CD4-positive, alpha-beta T cell (primary cell): ENCODE data around the gene SLC22A14. TPM values are rescaled to one million over a fixed set of nuclear protein-coding genes. Genes with fewer than 3 reads are reported as not detected.

ENCODE experiments used
- ATAC-seq: fragments of 200-7000 bp; cut with Tn5 transposase; one replicate; pipeline ENCODE4 v1.10.0; 2022; ENCODE audit warnings: mild to moderate bottlenecking; ENCODE audit not compliant: poor library complexity
- CTCF ChIA-PET: fragments of 350-600 bp; sonication (Branson Sonifier 250); formaldehyde crosslinking; loops from one replicate; lab custom pipeline; 2021; ENCODE audit warnings: antibody characterized with exemption, inconsistent platforms; lab: Charles Lee
- POLR2A ChIA-PET: fragments of 350-600 bp; sonication (Branson Sonifier 250); formaldehyde crosslinking; loops from one replicate; lab custom pipeline; 2021; ENCODE audit warnings: antibody characterized with exemption, inconsistent platforms; lab: Charles Lee
- DNase-seq, 14 experiments: peaks; one replicate each; pipeline ENCODE4 v3.0.0-alpha.2; 2013 to 2020; ENCODE audit warnings: mixed read lengths in 2 of 14
- H3K27ac ChIP-seq, 2 donors: one replicate each; pipeline versions ENCODE4 v1.5.1 to v1.7.0; 2013; ENCODE audit warnings: low read length in 2 of 2, low read depth in 1 of 2, mild to moderate bottlenecking in 1 of 2
- H3K27me3 ChIP-seq, 2 experiments: 1 replicate in 1 of 2; 2 replicates in 1 of 2; pipeline versions ENCODE4 v1.6.1 to v1.7.0; 2013; ENCODE audit warnings: low read length in 2 of 2, control low read depth in 1 of 2, mild to moderate bottlenecking in 1 of 2, moderate library complexity in 1 of 2; ENCODE audit not compliant: insufficient read depth in 2 of 2, control insufficient read depth in 1 of 2
- H3K36me3 ChIP-seq: one replicate; pipeline ENCODE4 v1.6.1; 2013; ENCODE audit warnings: low read length, control low read depth; ENCODE audit not compliant: insufficient read depth
- H3K4me1 ChIP-seq: one replicate; pipeline ENCODE4 v1.6.1; 2013; ENCODE audit warnings: low read length, control low read depth; ENCODE audit not compliant: insufficient read depth
- H3K4me3 ChIP-seq: one replicate; pipeline ENCODE4 v1.5.1; 2013; ENCODE audit warnings: mild to moderate bottlenecking, low read length, moderate library complexity
- H3K9me3 ChIP-seq, 2 experiments: 1 replicate in 1 of 2; 2 replicates in 1 of 2; pipeline versions ENCODE4 v1.6.1 to v1.7.0; 2013; ENCODE audit warnings: low read length in 2 of 2, mild to moderate bottlenecking in 2 of 2, control low read depth in 1 of 2, moderate library complexity in 1 of 2; ENCODE audit not compliant: control insufficient read depth in 1 of 2, insufficient read depth in 1 of 2
- H3K27ac Mint-ChIP-seq: one replicate; pipeline ENCODE4 v1.8.0; 2020; ENCODE audit warnings: mixed read lengths
- H3K27me3 Mint-ChIP-seq: one replicate; pipeline ENCODE4 v1.8.0; 2021; ENCODE audit warnings: mixed read lengths
- H3K36me3 Mint-ChIP-seq: one replicate; pipeline ENCODE4 v1.8.0; 2021; ENCODE audit warnings: low read depth, mixed read lengths
- H3K4me1 Mint-ChIP-seq: one replicate; pipeline ENCODE4 v1.8.0; 2021; ENCODE audit warnings: low read depth, mixed read lengths
- H3K4me3 Mint-ChIP-seq: one replicate; pipeline ENCODE4 v1.8.0; 2020; ENCODE audit warnings: mild to moderate bottlenecking, mixed read lengths
- H3K9me3 Mint-ChIP-seq: one replicate; pipeline ENCODE4 v1.8.0; 2020; ENCODE audit warnings: mixed read lengths
- CTCF ChIP-seq: fragments of 200-600 bp; IDR thresholded peaks from one replicate; pipeline ENCODE4 v1.8.0; 2022; ENCODE audit warnings: antibody characterized with exemption, mild to moderate bottlenecking
- intact Hi-C, 2 experiments: fragments of 100-400 bp; cut with DNase I in 1 of 2; cut with micrococcal nuclease in 1 of 2; formaldehyde crosslinking; loops; one replicate each; pipeline versions ENCODE4 v1.15.1 to v1.9.0; 2023 to 2025; cut with DNase I, micrococcal nuclease
- total RNA-seq, 174 experiments: library from RNA in 2 of 174; stranded (reverse) in 2 of 174; gene quantifications; one replicate each; pipeline ENCODE4 v1.2.3 and lab custom pipeline; 2021 to 2026

SLC22A14 gene
- total RNA-seq, 2 experiments from 2014 or later, result 0.11 TPM; not detected in 1

- no peak for TF ChIP-seq CTCF
- H3K27me3 ChIP-seq, result no peaks in the 10 kb centered on the region
- Mint-ChIP-seq H3K27ac (no peak overlapping the region), H3K27me3 (no peaks in the 10 kb centered on the region), H3K4me3 (no peak overlapping the region), H3K36me3 (no peaks in the 10 kb centered on the region), H3K4me1 (no peaks in the 10 kb centered on the region), H3K9me3 (no peaks in the 10 kb centered on the region)
- no peaks in the 10 kb centered on the region for H3K4me1 ChIP-seq
- ATAC-seq (no peak), DNase-seq (no peak)
- no peaks in the 10 kb centered on the region for H3K9me3 ChIP-seq
- POLR2A ChIA-PET, result no interaction called here
- CTCF ChIA-PET, result no interaction called here
- no peaks in the 10 kb centered on the region for H3K36me3 ChIP-seq
- H3K27ac ChIP-seq, result no peak overlapping the region
- H3K4me3 ChIP-seq, result no peak overlapping the region
- intact Hi-C loops, result no loop called here
Measured at GRCh38 chr3:38335263-38335662, 53.2 kb downstream of the SLC22A14 start.

GRCh38 chr3:38337703-38338102 lies 55.6 kb downstream of the SLC22A14 start:
- H3K36me3 ChIP-seq, result no peaks in the 10 kb centered on the region
- TF ChIP-seq CTCF, result no peak
- no peaks in the 10 kb centered on the region for H3K36me3 Mint-ChIP-seq
- intact Hi-C loops, result no loop called here
- H3K4me1 ChIP-seq, result no peaks in the 10 kb centered on the region
- H3K27me3 Mint-ChIP-seq, result no peaks in the 10 kb centered on the region
- H3K4me3 ChIP-seq, result no peak overlapping the region
- H3K9me3 ChIP-seq, result no peaks in the 10 kb centered on the region
- H3K4me1 Mint-ChIP-seq, result no peaks in the 10 kb centered on the region
- H3K9me3 Mint-ChIP-seq, result no peaks in the 10 kb centered on the region
- ChIA-PET POLR2A (no interaction called here), CTCF (no interaction called here)
- no peak for ATAC-seq
- no peak overlapping the region for H3K27ac Mint-ChIP-seq
- no peak overlapping the region for H3K27ac ChIP-seq
- H3K27me3 ChIP-seq, result no peaks in the 10 kb centered on the region
- no peak overlapping the region for H3K4me3 Mint-ChIP-seq
- no peak for DNase-seq

- TF ChIP-seq CTCF, result no peak
- Histone ChIP-seq H3K9me3 (no peaks in the 10 kb centered on the region), H3K27me3 (no peaks in the 10 kb centered on the region), H3K27ac (no peak overlapping the region), H3K4me1 (peaks cover 16% of the 10 kb centered on the region), H3K4me3 (no peak overlapping the region), H3K36me3 (no peaks in the 10 kb centered on the region)
- Mint-ChIP-seq H3K27ac (no peak overlapping the region), H3K27me3 (no peaks in the 10 kb centered on the region), H3K4me1 (peaks cover 7% of the 10 kb centered on the region), H3K36me3 (no peaks in the 10 kb centered on the region), H3K9me3 (no peaks in the 10 kb centered on the region), H3K4me3 (no peak overlapping the region)
- intact Hi-C loops, result loop anchor here in 1 of 2 experiments (2.0 to 10.0 kb wide), 3 partner anchors 225 to 489 kb away; no protein-coding TSS in a partner anchor
- no peak for DNase-seq
- POLR2A ChIA-PET, result no interaction called here
- ATAC-seq, result no peak
- CTCF ChIA-PET, result interaction anchor here (0.7 to 1.4 kb wide), 2 partner anchors 10 to 178 kb away, joined by 3 to 4 read pairs; no protein-coding TSS in a partner anchor
Measured at GRCh38 chr3:38343797-38344594, 61.9 kb downstream of the SLC22A14 start.
